Neural cell (in vitro differentiated cells): Measurements from ENCODE around the gene C13orf46. TPM values are rescaled to one million over a fixed set of nuclear protein-coding genes. Genes with fewer than 3 reads are reported as not detected.

ENCODE experiments used
- H2AFZ ChIP-seq: fragments of 200-600, 300-800 bp; sonication (generic), shearing (Covaris generic); 2 replicates; pipeline ENCODE4 v1.6.0; 2014; ENCODE audit warnings: low read depth, mild to moderate bottlenecking, antibody characterized with exemption, low read length, moderate library complexity
- H3F3A ChIP-seq: fragments of 200-600 bp; shearing (Covaris generic); 2 replicates; pipeline ENCODE4 v1.6.1; 2016; ENCODE audit warnings: mild to moderate bottlenecking, moderate library complexity, mixed read lengths, antibody characterized with exemption, low read length; ENCODE audit not compliant: insufficient read depth, poor library complexity, severe bottlenecking
- H3K27ac ChIP-seq: fragments of 200-600, 300-800 bp; sonication (generic), shearing (Covaris generic); 2 replicates; pipeline ENCODE4 v1.5.1; 2014; ENCODE audit warnings: mild to moderate bottlenecking, low read length, moderate library complexity
- H3K27me3 ChIP-seq: fragments of 300-800, 200-600 bp; sonication (generic), shearing (Covaris generic); 2 replicates; pipeline ENCODE4 v1.6.0; 2014; ENCODE audit warnings: mild to moderate bottlenecking, low read depth, low read length, moderate library complexity; ENCODE audit not compliant: insufficient read depth
- H3K36me3 ChIP-seq: fragments of 300-800, 200-600 bp; sonication (generic), shearing (Covaris generic); 2 replicates; pipeline ENCODE4 v1.5.1; 2014; ENCODE audit warnings: mild to moderate bottlenecking, antibody characterized with exemption, low read length, moderate library complexity; ENCODE audit not compliant: insufficient read depth
- H3K4me2 ChIP-seq: fragments of 300-800, 200-600 bp; sonication (generic), shearing (Covaris generic); 2 replicates; pipeline ENCODE4 v1.6.0; 2014; ENCODE audit warnings: mild to moderate bottlenecking, low read length
- H3K4me3 ChIP-seq: fragments of 300-800, 200-600 bp; sonication (generic), shearing (Covaris generic); 2 replicates; pipeline ENCODE4 v1.5.1; 2014; ENCODE audit warnings: mild to moderate bottlenecking, low read length, moderate library complexity
- H3K79me2 ChIP-seq: fragments of 200-600 bp; shearing (Covaris generic); replicated peaks from 2 replicates; pipeline ENCODE4 v1.6.0; 2014; ENCODE audit warnings: mild to moderate bottlenecking, low read length, moderate library complexity; ENCODE audit not compliant: insufficient read depth
- H3K9ac ChIP-seq: fragments of 300-800, 200-600 bp; sonication (generic), shearing (Covaris generic); 2 replicates; pipeline ENCODE4 v1.6.1; 2016; ENCODE audit warnings: mild to moderate bottlenecking, low read length, mixed read lengths
- H3K9me2 ChIP-seq: fragments of 200-600 bp; shearing (Covaris generic); 2 replicates; pipeline ENCODE4 v1.6.1; 2016; ENCODE audit warnings: mild to moderate bottlenecking, low read length, mixed read lengths; ENCODE audit not compliant: insufficient read depth
- H3K9me3 ChIP-seq: fragments of 200-600, 300-800 bp; sonication (generic), shearing (Covaris generic); 2 replicates; pipeline ENCODE4 v1.6.1; 2016; ENCODE audit warnings: mild to moderate bottlenecking, mixed run types, low read length, moderate library complexity, mixed read lengths
- H4K20me1 ChIP-seq: fragments of 200-600 bp; shearing (Covaris generic); 2 replicates; pipeline ENCODE4 v1.6.1; 2016; ENCODE audit warnings: mild to moderate bottlenecking, mixed run types; ENCODE audit not compliant: insufficient read depth
- CTCF ChIP-seq: fragments of 450-650 bp; IDR thresholded peaks from 2 replicates; pipeline ENCODE4 v1.5.1; 2014; ENCODE audit warnings: antibody characterized with exemption, mild to moderate bottlenecking, moderate library complexity; ENCODE audit not compliant: poor library complexity, severe bottlenecking
- EP300 ChIP-seq: fragments of 450-650 bp; conservative IDR thresholded peaks from 2 replicates; pipeline ENCODE4 v1.6.1; 2014; ENCODE audit warnings: antibody characterized with exemption, mild to moderate bottlenecking, moderate library complexity; ENCODE audit not compliant: poor library complexity, severe bottlenecking
- EZH2 ChIP-seq: fragments of 200-600, 300-800 bp; shearing (Covaris generic), sonication (generic); IDR thresholded peaks from 2 replicates; pipeline ENCODE4 v1.6.1; 2014; ENCODE audit warnings: antibody characterized with exemption, low read length, borderline replicate concordance, mild to moderate bottlenecking; ENCODE audit not compliant: insufficient read depth, poor library complexity, severe bottlenecking
- MXI1 ChIP-seq: fragments of 450-650 bp; conservative IDR thresholded peaks from 2 replicates; pipeline ENCODE4 v1.6.1; 2014; ENCODE audit warnings: antibody characterized with exemption, mild to moderate bottlenecking; ENCODE audit not compliant: poor library complexity, severe bottlenecking
- POLR2AphosphoS5 ChIP-seq: IDR thresholded peaks from 2 replicates; pipeline ENCODE4 v1.6.1; 2012
- RAD21 ChIP-seq: fragments of 450-650 bp; conservative IDR thresholded peaks from 2 replicates; pipeline ENCODE4 v1.6.1; 2014; ENCODE audit warnings: antibody characterized with exemption, mild to moderate bottlenecking, moderate library complexity
- REST ChIP-seq: IDR thresholded peaks from 2 replicates; pipeline ENCODE4 v1.6.1; 2012; ENCODE audit warnings: borderline replicate concordance
- SMC3 ChIP-seq: fragments of 450-650 bp; conservative IDR thresholded peaks from 2 replicates; pipeline ENCODE4 v1.6.1; 2014; ENCODE audit warnings: antibody characterized with exemption, mild to moderate bottlenecking, moderate library complexity; ENCODE audit not compliant: poor library complexity
- TAF1 ChIP-seq: IDR thresholded peaks from 2 replicates; pipeline ENCODE4 v1.6.1; 2012; ENCODE audit warnings: low read depth
- polyA plus RNA-seq: library from polyadenylated mRNA; depleted of rRNA; stranded (reverse); fragments of >200 nt; gene quantifications from 2 replicates; pipeline ENCODE4 v1.2.3, GENCODE V29; 2014

C13orf46 gene
- polyA plus RNA-seq, 1 donor from 2014 or later, result not detected

- no peaks in the 10 kb centered on the region for H3K9me3 ChIP-seq
- H3K9ac ChIP-seq, result no peak overlapping the region
- no peaks in the 10 kb centered on the region for H3K79me2 ChIP-seq
- H4K20me1 ChIP-seq, result no peaks in the 10 kb centered on the region
- no peak overlapping the region for H3K4me2 ChIP-seq
- H3F3A ChIP-seq, result no peaks in the 10 kb centered on the region
- no peak overlapping the region for H3K4me3 ChIP-seq
- H3K9me2 ChIP-seq, result no peaks in the 10 kb centered on the region
- no peak overlapping the region for H2AFZ ChIP-seq
- H3K27me3 ChIP-seq, result no peaks in the 10 kb centered on the region
- TF ChIP-seq REST, result no peak
- TF ChIP-seq EZH2, result no peak
- no peak for TF ChIP-seq SMC3
- no peak for TF ChIP-seq RAD21
- TF ChIP-seq MXI1, result no peak
- TF ChIP-seq POLR2AphosphoS5, result no peak
- no peak for TF ChIP-seq CTCF
- TF ChIP-seq TAF1, result no peak
- TF ChIP-seq EP300, result no peak
- no peaks in the 10 kb centered on the region for H3K36me3 ChIP-seq
- H3K27ac ChIP-seq, result no peak overlapping the region
Measured at GRCh38 chr13:113922412-113923118, 51.3 kb downstream of the C13orf46 start.

GRCh38 chr13:113921763-113922162 lies 52.1 kb downstream of the C13orf46 start:
- no peaks in the 10 kb centered on the region for H3K79me2 ChIP-seq
- H3K27me3 ChIP-seq, result no peaks in the 10 kb centered on the region
- no peak overlapping the region for H3K9ac ChIP-seq
- no peaks in the 10 kb centered on the region for H3K9me2 ChIP-seq
- H3K27ac ChIP-seq, result no peak overlapping the region
- no peak overlapping the region for H3K4me2 ChIP-seq
- H3F3A ChIP-seq, result no peaks in the 10 kb centered on the region
- H4K20me1 ChIP-seq, result no peaks in the 10 kb centered on the region
- no peaks in the 10 kb centered on the region for H3K36me3 ChIP-seq
- TF ChIP-seq EP300 (no peak), TAF1 (no peak), RAD21 (no peak), SMC3 (no peak), MXI1 (no peak), CTCF (no peak), EZH2 (no peak), REST (no peak), POLR2AphosphoS5 (no peak)
- no peak overlapping the region for H2AFZ ChIP-seq
- H3K9me3 ChIP-seq, result no peaks in the 10 kb centered on the region
- no peak overlapping the region for H3K4me3 ChIP-seq
